Measurements from ENCODE around the gene ACTL7A.

GRCh38 chr9:108837530-108837929 lies 24.5 kb upstream of the ACTL7A start:
- no peak for TF ChIP-seq CTCF (IDR thresholded peaks at IDR 0.05)
- TF ChIP-seq EP300 (IDR thresholded peaks at IDR 0.05; ENCODE audit: low read depth): no peak
- TF ChIP-seq POLR2AphosphoS5 (IDR thresholded peaks at IDR 0.05): no peak
- no peak for TF ChIP-seq POLR2A (IDR thresholded peaks at IDR 0.05)

All from transverse colon (tissue), 4 donors.